MCF 10A (cell line): ENCODE measurements around the gene ENHO. TPM values are rescaled to one million over a fixed set of nuclear protein-coding genes. Genes with fewer than 3 reads are reported as not detected.

ENCODE experiments used
- BruUV-seq: library from RNA; stranded (reverse); fragments of 400-500 nt; replicated peaks from 2 replicates; lab custom pipeline; 2021; lab: Mats Ljungman, UMichigan
- CTCF ChIA-PET: fragments of 300-600 bp; sonication (Branson Sonifier 250); formaldehyde crosslinking; extraction: SDS; loops from one replicate; lab custom pipeline; 2021; ENCODE audit warnings: antibody characterized with exemption, inconsistent platforms; lab: Yijun Ruan, JAX
- POLR2A ChIA-PET: fragments of 300-600, 350-650 bp; sonication (Branson Sonifier 250); formaldehyde crosslinking; extraction: SDS; loops from one replicate; lab custom pipeline; 2020; ENCODE audit warnings: antibody characterized with exemption, inconsistent platforms; lab: Yijun Ruan, JAX
- DNase-seq: peaks from one replicate; pipeline ENCODE4 v3.0.0-alpha.2; 2018; ENCODE audit not compliant: unreplicated experiment
- H3K27ac Mint-ChIP-seq: one replicate; pipeline ENCODE4 v1.8.0; 2022; ENCODE audit warnings: mild to moderate bottlenecking, low read depth, mixed read lengths; ENCODE audit not compliant: unreplicated experiment
- H3K27me3 Mint-ChIP-seq: one replicate; pipeline ENCODE4 v1.8.0; 2022; ENCODE audit warnings: mixed read lengths; ENCODE audit not compliant: insufficient read depth, unreplicated experiment
- H3K36me3 Mint-ChIP-seq: one replicate; pipeline ENCODE4 v1.8.0; 2022; ENCODE audit warnings: mild to moderate bottlenecking, moderate library complexity, mixed read lengths; ENCODE audit not compliant: insufficient read depth, unreplicated experiment
- H3K4me1 Mint-ChIP-seq: one replicate; pipeline ENCODE4 v1.8.0; 2022; ENCODE audit warnings: mixed read lengths; ENCODE audit not compliant: insufficient read depth, unreplicated experiment
- H3K4me3 Mint-ChIP-seq: one replicate; pipeline ENCODE4 v1.8.0; 2022; ENCODE audit warnings: mild to moderate bottlenecking, moderate library complexity, mixed read lengths; ENCODE audit not compliant: unreplicated experiment
- H3K9me3 Mint-ChIP-seq: one replicate; pipeline ENCODE4 v1.8.0; 2022; ENCODE audit warnings: mixed read lengths; ENCODE audit not compliant: unreplicated experiment
- CTCF ChIP-seq: fragments of 200-600 bp; IDR thresholded peaks from one replicate; pipeline ENCODE4 v1.8.0; 2022; ENCODE audit warnings: antibody characterized with exemption, mild to moderate bottlenecking; ENCODE audit not compliant: unreplicated experiment
- intact Hi-C: fragments of 100-400 bp; cut with micrococcal nuclease; formaldehyde crosslinking; loops from 2 replicates; pipeline ENCODE4 v1.14.1; 2022
- total RNA-seq: library from RNA; stranded (reverse); gene quantifications from 2 replicates; pipeline ENCODE4 v1.2.3, GENCODE V29; 2022

ENHO gene
- total RNA-seq, 1 experiment from 2014 or later = not detected

GRCh38 chr9:34547960-34548611 lies 25.3 kb upstream of the ENHO start:
- intact Hi-C loops = loop anchor here (1.0 kb wide), 3 partner anchors 43 to 111 kb away; no protein-coding TSS in a partner anchor
- no TSS peak for BruUV-seq
- DNase-seq = peak; percentile 56
- ChIA-PET CTCF (interaction anchor here (0.5 to 3.2 kb wide), 44 partner anchors 9 to 1509 kb away, joined by 3 to 37 read pairs (median 4); no protein-coding TSS in a partner anchor), POLR2A (interaction anchor here (0.6 kb wide), 1 partner anchor 57 kb away, joined by 3 read pairs; no protein-coding TSS in a partner anchor)
- TF ChIP-seq CTCF = peak; percentile 89
- H3K4me3 Mint-ChIP-seq = no peak overlapping the region
- H3K9me3 Mint-ChIP-seq = no peaks in the 10 kb centered on the region
- no peaks in the 10 kb centered on the region for H3K4me1 Mint-ChIP-seq
- no peak overlapping the region for H3K27ac Mint-ChIP-seq
- peaks cover 16% of the 10 kb centered on the region for H3K27me3 Mint-ChIP-seq
- H3K36me3 Mint-ChIP-seq = no peaks in the 10 kb centered on the region

GRCh38 chr9:34546834-34547827 lies 24.3 kb upstream of the ENHO start:
- Mint-ChIP-seq H3K4me1 (no peaks in the 10 kb centered on the region), H3K36me3 (no peaks in the 10 kb centered on the region), H3K27me3 (peaks cover 16% of the 10 kb centered on the region), H3K9me3 (no peaks in the 10 kb centered on the region), H3K4me3 (no peak overlapping the region), H3K27ac (no peak overlapping the region)
- POLR2A ChIA-PET = no interaction called here
- CTCF ChIA-PET = interaction anchor here (0.5 to 3.2 kb wide), 48 partner anchors 8 to 252 kb away, joined by 3 to 37 read pairs (median 4); no protein-coding TSS in a partner anchor
- TF ChIP-seq CTCF = peak; percentile 67
- DNase-seq = peak; percentile 58
- intact Hi-C loops = loop anchor here (1.0 kb wide), 1 partner anchor 110 kb away; no protein-coding TSS in a partner anchor
- BruUV-seq = no TSS peak

GRCh38 chr9:34546102-34546833 lies 23.5 kb upstream of the ENHO start:
- ChIA-PET CTCF (interaction anchor here (0.7 to 3.2 kb wide), 12 partner anchors 9 to 142 kb away, joined by 3 to 37 read pairs (median 4); no protein-coding TSS in a partner anchor), POLR2A (no interaction called here)
- intact Hi-C loops = no loop called here
- BruUV-seq = no TSS peak
- Mint-ChIP-seq H3K4me3 (no peak overlapping the region), H3K4me1 (peaks cover 2% of the 10 kb centered on the region), H3K27me3 (peaks cover 16% of the 10 kb centered on the region), H3K36me3 (no peaks in the 10 kb centered on the region), H3K27ac (no peak overlapping the region), H3K9me3 (no peaks in the 10 kb centered on the region)
- no peak for DNase-seq
- no peak for TF ChIP-seq CTCF
